ENCODE data around the gene THY1. TPM values are rescaled to one million over a fixed set of nuclear protein-coding genes. Genes with fewer than 3 reads are reported as not detected.
A peak's percentile ranks its signal among the peaks of the same experiment; 100 is the strongest.

Gene THY1
- total and polyA plus RNA-seq, 2 of the 8 experiments (the other 6 are each of a cell fraction or from before 2014, with no cell fraction given), result 286 to 2,479 TPM

- Histone ChIP-seq H3K56ac (replicated peaks; ENCODE audit: insufficient read length, low read depth, low read length) (no peak overlapping the region), H3K4ac (replicated peaks; ENCODE audit: insufficient read length, low read depth, low read length) (peak overlapping the region; percentile 69), H3K23me2 (ENCODE audit: low read depth, low read length) (peaks cover 12% of the 10 kb centered on the region), H3K4me3 (ENCODE audit: extremely low read depth in 1 of 4, insufficient read depth in 2 of 4, low read depth in 3 of 4, low read length in 4 of 4) (peak overlapping the region; percentile 76 to 91 (median 90); a peak in 7 of 8 replicates), H3K36me3 (ENCODE audit: control insufficient read depth in 2 of 4, insufficient read depth in 4 of 4, low read length in 3 of 4) (peaks cover 19 to 28% (median 24%) of the 10 kb centered on the region in 4 experiments), H4K91ac (replicated peaks; ENCODE audit: insufficient read length, low read length) (peak overlapping the region; percentile 61), H4K5ac (ENCODE audit: insufficient read length, low read depth, low read length) (no peak overlapping the region), H3K4me1 (replicated peaks in 1 of 4; ENCODE audit: control insufficient read depth in 3 of 4, insufficient read depth in 4 of 4, low read length in 3 of 4) (peaks cover 18 to 43% (median 28%) of the 10 kb centered on the region in 4 experiments), H3K9ac (replicated peaks in 1 of 4; ENCODE audit: extremely low read depth in 1 of 4, low read depth in 3 of 4, low read length in 3 of 4) (peak overlapping the region in 3 of 4 experiments; percentile 48 to 71 (median 55); a peak in 6 of 7 replicates), H4K8ac (ENCODE audit: extremely low read depth, insufficient read depth, low read length) (no peak overlapping the region), H2BK15ac (ENCODE audit: low read length) (no peak overlapping the region), H2BK5ac (ENCODE audit: low read depth, low read length) (peak overlapping the region; percentile 97; the same call in 1 of the 2 replicates), H2BK120ac (replicated peaks; ENCODE audit: low read depth, low read length) (peak overlapping the region; percentile 2), H3K9me3 (ENCODE audit: insufficient read depth in 2 of 2, low read depth in 1 of 2, low read length in 1 of 2) (no peaks in the 10 kb centered on the region), H3K79me2 (ENCODE audit: control insufficient read depth in 1 of 2, insufficient read depth in 2 of 2, low read length in 2 of 2) (peaks cover 0 to 36% of the 10 kb centered on the region in 2 experiments; a peak in 2 of 4 replicates), H3K79me1 (ENCODE audit: low read depth, low read length) (peaks cover 22% of the 10 kb centered on the region), H2BK12ac (ENCODE audit: low read depth, low read length) (no peak overlapping the region; the same call in 1 of the 2 replicates), H3K23ac (ENCODE audit: insufficient read length) (no peak overlapping the region), H4K20me1 (replicated peaks in 1 of 2; ENCODE audit: control insufficient read depth in 1 of 2, insufficient read depth in 2 of 2, low read length in 2 of 2) (peaks cover 6 to 19% of the 10 kb centered on the region in 2 experiments), H2AFZ (ENCODE audit: low read length) (no peak overlapping the region), H2AK5ac (ENCODE audit: low read depth, low read length) (no peak overlapping the region), H3K14ac (ENCODE audit: insufficient read length) (no peak overlapping the region), H2BK20ac (ENCODE audit: low read length) (no peak overlapping the region), H3K27ac (ENCODE audit: low read depth, low read length) (peak overlapping the region; percentile 43; the same call in 1 of the 2 replicates), H3K18ac (ENCODE audit: extremely low read depth, low read length) (no peak overlapping the region), H3K4me2 (ENCODE audit: insufficient read depth in 1 of 2, low read depth in 2 of 2, low read length in 2 of 2) (peak overlapping the region; percentile 75 to 90), H3K27me3 (replicated peaks in 1 of 4; ENCODE audit: control insufficient read depth in 3 of 4, extremely low read depth in 1 of 4, insufficient read depth in 3 of 4, low read length in 3 of 4) (no peaks in the 10 kb centered on the region; a peak in 1 of 7 replicates)
- TF ChIP-seq HDAC6 (IDR thresholded peaks at IDR 0.05; ENCODE audit: low read depth, low read length), result no peak
- TF ChIP-seq ATF2 (IDR thresholded peaks at IDR 0.05; ENCODE audit: low read length), result 0 out of 2 replicates have a peak, but pooled peaks have one; percentile 12
- POLR2A ChIA-PET (ENCODE audit: partially characterized antibody), result interaction anchor here (1.1 to 3.4 kb wide), 6 partner anchors 18 to 53 kb away, joined by 3 to 12 read pairs (median 4); partner anchors contain the start of gene USP2
- DNase-seq (ENCODE audit: low read depth in 1 of 2, low spot score in 2 of 2) (no peak), FAIRE-seq (no peak)
- CTCF ChIA-PET (ENCODE audit: partially characterized antibody), result interaction anchor here (0.5 to 2.7 kb wide), 11 partner anchors 10 to 65 kb away, joined by 3 to 10 read pairs (median 4); partner anchors contain the start of gene USP2
- 4% methylated on average over 8 of the region's 8 CpGs; no CpG with 5 or more reads in 1 of the 2 experiments for WGBS, 2 experiments (ENCODE audit: extremely low coverage in 1 of 2, insufficient coverage in 1 of 2, insufficient read length in 1 of 2, insufficient replicate concordance in 2 of 2, low coverage in 1 of 2, low lambda C conversion rate in 2 of 2, missing lambda C conversion rate in 1 of 2)
These were observed 1.6 kb downstream of the THY1 start for GRCh38 chr11:119421351-119421750.
